NCI-H510A treated with DMSO at 0.1 percent for 48 hours (cell line): ENCODE measurements around the gene LIMCH1.
"Not testable (repeated sequence)": the region's sequence is repeated elsewhere in the genome, so short reads cannot be mapped to it uniquely, and the experiment has no call there.

Experiments
- DNase-seq: peaks from one replicate; lab custom pipeline; 2025; lab: John Stamatoyannopoulos, UW

The LIMCH1 gene

DNA sequence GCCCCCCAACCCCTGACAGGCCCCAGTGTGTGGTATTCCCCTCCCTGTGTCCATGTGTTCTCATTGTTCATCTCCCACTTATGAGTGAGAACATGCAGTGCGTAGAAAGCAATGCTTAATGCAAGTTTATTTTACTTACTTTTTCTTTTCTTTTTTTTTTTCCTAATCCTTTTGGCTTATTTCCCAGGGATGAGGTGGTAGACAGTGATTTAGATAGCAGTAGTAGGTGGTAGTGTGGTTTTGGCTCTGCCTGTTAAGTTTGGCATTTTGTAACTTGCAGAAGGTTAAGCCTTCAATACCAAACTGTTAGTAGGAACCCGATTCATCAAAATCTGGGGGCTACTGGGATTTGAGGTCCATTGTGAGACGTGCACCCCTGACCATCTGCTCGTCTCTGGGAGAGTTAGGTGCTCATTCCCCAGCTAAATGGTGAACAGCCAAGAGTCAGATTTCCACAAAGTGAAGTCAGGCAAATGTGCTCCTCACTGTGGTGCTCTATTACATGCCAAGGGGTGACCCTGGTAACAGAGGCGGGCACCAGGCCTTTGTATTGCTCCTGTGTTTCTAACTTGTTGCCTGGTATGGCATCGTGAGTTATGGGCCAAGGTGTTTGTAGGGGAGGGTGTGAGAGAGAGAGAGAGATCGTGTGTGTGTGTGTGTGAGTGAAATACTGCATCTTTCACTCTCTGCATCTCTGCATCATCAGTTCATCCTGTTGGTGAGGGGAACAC lies 140.3 kb downstream of the LIMCH1 start:
- no peak for DNase-seq

DNA sequence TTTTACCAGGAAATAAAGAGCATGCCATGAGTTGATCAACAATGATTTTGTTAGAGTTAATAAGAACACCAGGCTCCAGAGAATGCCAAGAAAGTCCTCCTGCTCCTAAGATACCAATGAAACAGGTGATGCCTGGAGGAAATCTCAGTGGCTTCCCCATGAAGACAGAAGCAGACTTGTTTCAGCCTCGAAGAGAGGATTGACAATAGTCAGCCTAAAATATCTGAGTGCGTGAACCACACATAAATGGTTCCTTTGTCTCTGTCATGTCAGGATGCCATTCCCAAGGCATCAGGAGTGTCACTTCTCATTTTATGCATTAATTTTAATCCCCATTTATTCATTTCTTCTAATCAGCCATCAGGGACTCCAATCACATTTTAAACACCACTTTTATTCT lies 141.0 kb downstream of the LIMCH1 start:
- DNase-seq, result no peak

DNA sequence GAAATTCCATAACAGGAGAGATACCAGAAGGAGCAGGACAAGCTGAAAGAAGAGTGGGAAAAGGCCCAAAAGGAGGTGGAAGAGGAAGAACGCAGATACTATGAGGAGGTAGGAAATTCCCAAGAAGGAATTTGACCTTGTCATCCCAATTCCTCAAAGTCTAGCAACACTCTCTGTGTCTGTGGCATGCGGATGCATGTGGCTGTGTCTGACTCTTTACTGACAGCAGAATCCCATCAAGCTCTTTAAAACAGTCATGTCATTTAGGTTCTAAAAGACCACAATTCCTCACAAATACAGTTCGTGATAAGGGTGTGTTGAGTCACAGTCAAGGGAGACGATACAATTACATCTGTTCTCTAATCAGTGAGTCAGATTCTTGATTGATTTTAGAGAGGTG lies 142.0 kb downstream of the LIMCH1 start:
- DNase-seq, result no peak

DNA sequence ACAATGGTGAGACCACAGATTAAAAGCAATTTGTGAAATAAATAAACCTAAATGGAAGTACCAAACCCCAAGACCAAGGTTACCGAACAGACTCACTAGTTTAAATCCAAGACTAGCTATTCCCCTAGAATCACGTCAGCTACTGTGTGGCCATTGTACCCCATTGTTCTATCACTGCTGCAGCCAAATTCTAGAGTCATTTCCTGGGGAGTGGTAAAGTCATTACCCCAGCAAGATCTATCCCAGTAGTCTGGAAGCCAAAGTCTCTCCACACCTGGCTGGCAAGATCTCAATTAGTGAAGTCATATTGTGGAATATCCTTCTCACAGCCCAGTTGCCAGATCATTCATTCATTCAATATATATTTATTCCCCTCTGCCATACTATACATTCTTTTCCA lies 143.1 kb downstream of the LIMCH1 start:
- no peak for DNase-seq

DNA sequence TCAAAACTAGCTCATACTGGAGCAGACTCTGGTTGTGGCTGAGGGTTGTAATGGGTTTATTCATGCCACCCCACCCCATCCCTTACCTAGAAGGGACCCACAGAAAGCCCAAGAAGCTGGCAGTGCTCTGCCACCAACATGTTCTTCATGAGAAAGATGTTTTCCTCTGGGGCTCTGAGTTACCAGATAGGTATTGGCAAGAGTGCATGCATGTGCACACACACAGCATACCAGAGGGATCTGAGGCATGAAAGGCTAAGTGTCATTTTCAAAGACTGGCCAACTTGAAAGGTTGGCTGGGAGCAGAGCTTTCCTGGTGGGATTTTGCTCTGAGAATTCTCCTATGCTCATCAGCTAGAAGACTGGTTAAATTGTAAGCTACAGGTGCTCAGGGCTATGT lies 145.4 kb downstream of the LIMCH1 start:
- DNase-seq, result no peak

DNA sequence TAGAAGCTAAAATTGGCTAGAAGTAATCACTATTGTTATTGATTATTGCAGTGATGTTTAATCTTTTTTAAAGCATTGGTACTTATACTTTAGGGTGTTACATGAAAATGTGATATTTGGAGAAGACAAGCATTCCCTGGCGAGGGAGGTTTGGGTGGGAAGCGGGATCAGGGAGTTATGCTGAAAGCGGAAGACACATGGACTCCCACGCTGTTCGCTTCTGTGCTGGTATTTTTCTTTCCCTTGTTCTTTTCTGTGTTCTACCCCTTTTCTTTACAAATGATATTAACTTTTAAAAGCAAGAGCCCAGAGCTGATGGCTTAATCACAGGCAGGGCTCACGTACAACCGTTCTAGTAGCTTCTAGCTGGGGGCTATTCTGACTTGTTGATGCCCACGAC lies 148.9 kb downstream of the LIMCH1 start:
- no peak for DNase-seq

DNA sequence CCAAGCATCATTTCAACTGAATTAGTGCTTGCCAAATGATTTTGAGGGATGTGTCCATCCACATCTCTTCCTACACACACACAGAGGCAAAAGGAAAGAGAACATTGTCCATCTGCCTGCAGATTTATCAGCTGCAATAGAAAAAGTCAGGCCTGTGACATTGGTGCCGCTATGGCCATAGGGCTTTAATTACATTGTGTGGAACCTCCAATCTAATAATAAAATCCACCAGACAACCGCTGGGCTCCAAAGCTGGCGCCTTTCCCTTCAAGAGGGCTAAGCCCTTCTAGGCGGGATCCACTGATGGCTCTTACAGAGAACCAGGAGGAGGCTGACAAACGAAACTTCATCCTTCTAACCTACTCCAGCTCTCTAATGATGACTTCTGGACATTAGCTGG lies 150.0 kb downstream of the LIMCH1 start:
- no peak for DNase-seq

DNA sequence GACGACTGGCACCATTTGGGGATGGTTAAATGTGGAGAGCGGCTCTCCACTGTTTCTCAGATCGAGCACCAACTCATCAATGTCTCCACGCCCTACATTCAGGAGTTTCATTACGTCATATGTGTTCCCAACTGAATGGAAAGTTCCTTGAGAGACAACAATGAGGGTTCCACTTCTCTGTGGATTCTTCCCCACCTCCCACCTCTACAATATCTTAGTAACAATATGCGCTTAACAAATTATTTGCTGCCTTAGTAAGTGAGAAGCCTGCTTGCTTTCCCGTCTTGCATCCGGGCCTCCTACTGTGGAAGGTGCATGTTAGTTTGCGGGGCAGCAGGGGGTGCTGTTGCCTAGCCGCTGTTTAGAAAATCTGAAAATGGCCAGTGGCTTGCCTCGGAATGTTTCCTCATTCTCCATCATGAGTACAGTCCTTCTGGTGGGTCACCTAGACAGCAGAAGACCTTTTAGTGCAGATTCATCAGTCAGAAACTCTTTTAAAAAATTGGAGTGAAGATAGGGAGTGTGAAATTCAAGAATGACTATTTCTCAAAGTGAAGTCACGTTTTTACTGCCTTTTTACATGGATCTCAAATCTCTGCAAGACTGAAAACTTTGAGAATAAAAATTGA lies 154.9 kb downstream of the LIMCH1 start:
- DNase-seq, result peak; percentile 36

DNA sequence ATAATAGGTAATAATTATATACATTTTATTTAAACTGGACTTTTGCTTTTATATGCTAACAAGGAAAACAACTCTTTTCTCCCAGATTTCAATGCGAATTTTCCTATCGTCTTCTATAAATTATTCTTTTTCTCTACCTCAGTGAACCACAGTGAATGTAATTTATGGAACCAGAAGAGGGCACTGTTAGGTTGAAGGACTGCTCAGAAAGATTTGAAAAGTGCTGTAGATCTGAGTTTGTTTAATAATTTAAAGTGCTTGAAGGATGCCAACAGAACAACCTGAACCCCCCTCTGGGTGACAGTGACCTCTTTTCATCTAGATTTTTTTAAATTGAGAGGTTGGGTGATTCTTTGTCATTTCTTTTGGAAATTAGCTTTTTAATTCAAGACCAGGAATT lies 155.7 kb downstream of the LIMCH1 start:
- peak; percentile 46 for DNase-seq

DNA sequence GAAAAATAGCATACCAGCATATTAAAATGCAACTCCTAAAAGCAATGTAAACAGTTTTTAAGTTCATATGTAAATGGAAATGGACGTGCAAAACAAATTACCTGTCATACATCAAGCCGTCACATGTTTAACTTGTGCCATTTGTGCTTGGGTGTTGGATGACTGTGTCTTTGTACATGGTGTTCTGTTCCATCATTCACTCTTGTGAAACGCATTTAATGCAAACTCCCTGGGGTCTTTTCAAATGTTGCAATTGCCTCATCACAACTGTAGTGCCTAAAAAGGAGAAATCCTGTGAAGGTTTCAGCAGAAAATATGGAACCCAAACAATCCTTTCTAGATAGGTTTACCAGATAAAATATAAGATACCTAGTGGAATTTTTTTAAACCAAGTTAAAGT lies 158.2 kb downstream of the LIMCH1 start:
- no peak for DNase-seq

DNA sequence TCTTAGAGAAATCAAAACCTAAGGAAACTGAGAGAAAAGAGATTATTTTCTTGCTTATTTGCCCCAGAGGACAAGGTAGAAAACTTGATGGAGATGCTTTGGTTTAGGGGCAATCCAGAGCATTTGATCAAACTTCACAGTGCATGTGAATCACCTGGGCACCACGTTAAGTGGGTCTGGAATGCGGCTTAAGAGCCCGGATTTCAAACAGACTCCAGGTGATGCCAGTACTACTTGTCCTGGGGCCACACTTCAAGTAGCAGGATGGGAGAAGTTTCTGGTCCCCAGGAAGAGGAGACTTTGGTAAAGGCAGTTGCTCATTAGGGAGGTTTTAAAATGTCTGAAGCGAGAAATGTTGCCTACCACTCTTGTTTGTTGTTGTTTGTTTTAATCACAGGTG lies 158.8 kb downstream of the LIMCH1 start:
- peak; percentile 32 for DNase-seq

DNA sequence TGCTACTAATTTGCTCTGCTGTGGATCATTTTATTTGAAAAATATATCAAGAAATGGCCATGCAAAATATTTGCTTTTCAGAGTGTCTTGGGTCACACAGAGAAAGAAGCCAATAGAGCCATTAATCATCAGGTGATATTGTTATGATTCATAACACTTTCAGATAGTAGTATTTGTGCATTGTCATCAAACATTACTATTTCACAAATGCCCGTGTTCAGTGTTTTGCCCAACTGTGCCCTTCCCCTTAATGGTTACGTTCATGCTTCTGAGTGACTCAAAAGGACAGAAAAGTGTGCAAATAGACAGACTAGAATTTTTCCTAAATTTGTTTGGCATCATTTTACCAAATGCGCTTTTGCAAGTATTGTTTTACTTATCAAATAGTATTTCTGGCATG lies 164.0 kb downstream of the LIMCH1 start:
- no peak for DNase-seq

DNA sequence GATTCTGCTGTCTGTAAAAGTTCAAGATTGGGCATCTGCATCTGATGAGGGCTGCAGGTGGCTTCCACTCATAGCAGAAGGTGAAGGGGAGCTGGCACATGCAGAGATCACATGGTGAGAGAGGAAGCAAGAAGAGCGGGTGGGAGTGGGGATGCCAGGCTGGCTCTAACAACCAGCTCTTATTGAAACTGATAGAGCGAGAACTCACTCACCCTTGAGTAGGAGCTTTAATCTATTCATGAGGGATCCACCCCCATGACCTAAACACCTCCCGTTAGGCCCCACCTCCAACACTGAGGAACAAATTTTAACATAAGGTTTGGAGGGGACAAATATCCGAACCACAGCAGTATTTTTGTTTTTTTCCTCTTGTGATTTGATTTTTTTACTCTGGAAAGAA lies 164.8 kb downstream of the LIMCH1 start:
- DNase-seq, result no peak

DNA sequence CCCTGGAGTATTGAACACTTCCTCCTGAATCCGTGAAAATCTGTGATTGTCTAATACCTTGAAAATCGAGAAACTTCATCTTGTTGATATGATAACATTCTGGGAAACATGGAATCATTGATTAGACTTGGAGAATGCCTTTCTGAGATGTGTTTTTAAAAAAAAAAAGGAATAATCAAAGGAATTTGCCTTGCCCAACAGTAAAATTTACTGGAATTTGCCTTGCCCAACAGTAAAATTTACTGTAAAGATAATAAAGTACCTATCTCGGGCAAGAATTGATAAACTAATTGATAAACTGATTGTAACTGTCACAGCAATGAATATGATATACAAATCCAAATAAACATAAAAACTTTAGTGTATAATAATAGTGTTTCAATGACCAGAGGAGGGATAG lies 165.8 kb downstream of the LIMCH1 start:
- no peak for DNase-seq

DNA sequence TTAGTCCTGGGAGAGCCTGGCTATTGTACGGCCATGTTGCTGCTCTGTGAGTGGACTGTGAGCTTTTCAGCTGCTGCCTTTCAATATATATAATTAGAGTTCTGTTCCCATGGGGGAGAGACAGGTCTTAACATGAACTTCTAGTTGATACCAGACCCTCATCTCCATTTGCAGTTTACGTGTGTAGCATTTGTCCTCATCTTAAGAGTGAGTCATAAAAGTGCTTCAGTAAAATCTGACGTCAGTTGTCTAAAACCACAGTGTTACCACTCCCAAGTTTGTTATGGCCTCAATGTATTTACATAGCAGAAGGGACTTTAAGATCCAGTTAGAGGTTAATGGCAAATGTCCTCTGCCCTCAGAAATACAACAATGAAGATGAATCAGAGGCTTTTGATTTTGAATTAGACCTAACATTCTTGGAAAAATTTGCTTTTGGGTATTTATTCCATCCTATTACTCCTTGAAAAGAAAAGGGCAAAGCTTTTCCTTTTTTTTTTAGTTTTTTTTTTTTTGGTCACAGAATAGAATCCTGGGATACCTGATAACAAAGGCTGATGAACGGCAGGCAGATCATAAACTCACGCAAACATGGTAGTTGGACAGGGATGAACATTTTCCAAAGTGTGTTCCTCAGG lies 172.0 kb downstream of the LIMCH1 start:
- peak; percentile 76 for DNase-seq

DNA sequence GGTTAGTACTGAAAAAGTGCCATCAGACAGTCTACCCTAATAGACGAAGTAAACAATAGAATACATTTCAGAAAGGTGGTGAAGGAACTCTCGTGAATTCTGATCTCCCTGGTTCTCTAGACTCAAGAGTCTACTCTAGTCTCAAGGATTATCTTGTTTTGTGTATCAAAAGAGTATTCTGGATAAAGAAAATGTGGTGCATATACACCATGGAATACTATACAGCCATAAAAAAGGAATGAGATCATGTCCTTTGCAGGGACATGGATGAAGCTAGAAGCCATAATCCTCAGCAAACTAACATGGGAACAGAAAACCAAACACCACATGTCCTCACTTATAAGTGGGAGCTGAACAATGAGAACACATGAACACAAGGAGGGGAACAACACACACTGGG lies 173.7 kb downstream of the LIMCH1 start:
- DNase-seq, result not testable (repeated sequence)

DNA sequence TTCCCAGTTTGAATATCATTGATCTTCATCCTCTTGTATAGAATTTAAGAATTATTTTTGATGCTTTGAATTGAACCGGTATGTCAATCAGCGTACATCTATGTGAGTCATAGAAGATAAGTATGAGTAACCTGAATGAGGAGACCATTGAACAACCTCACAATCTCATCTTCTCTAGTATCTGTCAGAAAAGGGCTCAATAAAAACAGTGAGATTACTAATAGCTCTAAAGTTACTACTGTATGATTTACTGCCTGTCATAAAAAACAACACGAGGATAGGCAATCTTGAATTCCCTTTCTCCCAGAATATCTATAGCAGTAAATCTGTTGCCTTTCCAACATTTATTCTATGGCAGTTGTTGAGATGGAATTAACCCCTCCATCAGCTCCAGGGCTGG lies 174.5 kb downstream of the LIMCH1 start:
- DNase-seq, result no peak

DNA sequence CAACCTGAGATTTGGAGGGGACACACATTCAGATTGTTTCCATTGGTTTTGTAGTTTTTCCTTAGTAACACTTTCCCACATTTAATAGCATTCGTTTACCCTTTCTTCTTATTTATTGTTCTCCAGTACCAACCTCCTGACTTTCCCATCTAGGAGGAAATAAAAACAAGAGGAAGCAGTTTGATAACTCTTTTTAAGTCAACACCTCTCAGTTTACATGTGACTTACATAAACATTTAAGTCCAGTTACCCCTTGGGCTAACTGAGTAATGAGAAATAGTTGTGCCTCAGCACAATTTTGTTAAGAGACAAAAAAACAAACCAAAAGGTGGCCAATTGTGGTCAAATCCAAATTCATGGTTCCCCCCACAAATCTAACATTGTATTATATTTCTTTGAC lies 175.8 kb downstream of the LIMCH1 start:
- DNase-seq, result no peak

DNA sequence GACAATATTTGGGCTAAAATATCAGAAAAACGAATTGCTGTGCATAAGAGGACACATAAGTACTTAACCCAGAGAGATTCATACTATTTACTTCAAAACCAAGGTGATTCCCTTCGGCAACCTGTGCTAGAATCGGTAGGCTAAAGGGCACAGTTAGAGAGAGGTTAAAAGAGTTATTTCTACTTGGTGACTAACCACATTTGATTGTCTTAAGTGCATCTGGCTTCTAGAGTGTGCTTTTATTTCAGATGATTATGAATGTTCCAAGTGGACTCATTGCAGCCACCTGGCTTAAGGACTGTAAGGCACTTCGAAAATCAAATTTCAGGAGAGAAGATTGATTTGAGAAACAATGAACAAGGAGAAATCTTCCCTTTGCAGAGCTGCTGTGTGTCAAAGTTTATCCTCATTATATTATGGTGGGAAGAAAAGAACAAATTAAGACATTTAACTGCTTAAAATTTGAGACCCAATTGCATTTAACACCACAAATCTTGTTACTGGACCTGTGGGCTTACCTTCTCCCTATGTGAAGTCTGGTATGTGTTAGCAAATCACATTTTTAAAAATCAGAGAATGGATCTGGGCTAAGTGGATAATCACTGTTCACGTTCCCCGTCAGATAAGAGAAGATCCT lies 176.5 kb downstream of the LIMCH1 start:
- DNase-seq, result no peak

DNA sequence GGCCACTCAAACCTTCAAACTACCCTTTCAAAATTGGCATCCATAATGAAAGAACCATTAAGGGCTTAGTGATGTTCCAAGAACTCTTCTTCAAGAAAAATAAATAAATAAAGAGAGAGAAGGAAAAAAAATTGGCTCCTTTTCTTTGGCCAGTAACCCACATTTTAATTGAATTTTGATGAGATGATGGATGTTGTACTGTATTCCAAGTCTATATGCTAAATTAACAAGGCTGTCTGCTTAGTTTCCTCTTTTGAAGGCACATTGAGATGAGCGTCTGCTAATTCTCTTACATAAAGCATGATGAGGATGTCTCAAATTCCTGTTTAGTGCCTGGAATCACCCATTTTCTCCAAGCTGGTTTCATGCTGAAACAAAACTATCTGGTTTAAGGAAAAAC lies 177.2 kb downstream of the LIMCH1 start:
- DNase-seq, result no peak

DNA sequence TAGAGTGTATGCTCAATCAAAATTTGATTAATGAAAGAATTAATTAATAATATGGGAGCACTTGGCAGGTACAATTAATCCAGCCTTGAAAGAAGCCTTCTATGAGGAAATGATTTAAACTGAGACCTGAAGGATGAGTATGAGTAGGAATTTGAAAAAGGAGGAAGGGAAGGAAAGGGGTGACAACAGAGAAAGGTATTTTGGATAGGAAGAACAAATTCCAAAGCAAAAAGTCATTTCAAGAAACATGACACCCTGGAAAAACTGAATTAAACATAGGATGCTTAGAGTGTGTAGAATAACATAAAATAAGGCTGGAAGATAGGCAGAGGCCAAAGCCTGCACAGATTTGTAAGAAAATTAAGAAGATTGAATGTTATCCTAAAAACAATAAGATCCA lies 180.9 kb downstream of the LIMCH1 start:
- no peak for DNase-seq

DNA sequence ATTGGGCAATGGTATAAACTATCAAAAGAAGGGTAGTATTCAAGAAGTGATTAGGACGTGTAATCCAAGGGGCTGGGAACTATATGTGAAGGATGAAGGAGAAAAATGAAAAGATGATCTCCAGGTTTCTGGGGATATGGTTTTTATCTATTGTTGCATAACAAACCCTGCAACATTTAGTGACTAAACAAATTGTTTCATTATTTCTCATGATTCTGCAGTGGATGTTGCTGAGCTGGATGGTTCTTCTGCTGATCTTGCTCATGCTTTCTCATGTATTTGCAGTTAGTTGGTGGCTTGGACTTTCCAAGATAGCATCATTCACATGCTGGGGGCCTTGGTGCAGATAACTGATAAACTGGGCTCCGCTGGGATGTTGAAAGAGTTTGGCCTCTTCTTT lies 181.5 kb downstream of the LIMCH1 start:
- DNase-seq, result no peak

DNA sequence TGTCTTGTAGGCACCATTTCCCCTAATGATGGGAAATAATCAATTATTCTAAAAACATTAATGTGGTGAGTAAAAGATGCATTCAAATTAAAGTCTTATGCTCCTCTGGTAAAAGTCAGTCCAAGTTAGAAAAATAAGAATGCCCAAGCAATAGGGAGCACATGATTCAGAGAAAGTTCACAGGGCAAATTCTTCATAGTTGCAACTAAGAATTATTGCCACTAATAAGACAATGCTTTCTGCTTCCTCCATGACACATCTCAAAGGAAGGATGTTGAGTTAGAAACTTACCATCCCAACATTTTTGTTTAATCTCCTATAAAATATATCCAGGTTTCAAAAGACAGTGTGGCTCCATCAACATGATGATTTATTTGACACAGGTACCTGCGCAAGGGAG lies 184.2 kb downstream of the LIMCH1 start:
- DNase-seq, result no peak
